SU-DHL-6 (cell line): Measurements from ENCODE around the gene TMPRSS9.

Experiments used
- H2AFZ ChIP-seq: fragments of 200-600 bp; sonication (generic); 2 replicates; pipeline ENCODE4 v1.6.1; 2014; ENCODE audit warnings: low read depth, mild to moderate bottlenecking, moderate library complexity, mixed read lengths, antibody characterized with exemption, low read length; ENCODE audit not compliant: severe bottlenecking
- H3F3A ChIP-seq: fragments of 200-600 bp; shearing (Covaris generic); 2 replicates; pipeline ENCODE4 v1.6.0; 2016; ENCODE audit warnings: antibody characterized with exemption, mild to moderate bottlenecking; ENCODE audit not compliant: insufficient read depth
- H3K27ac ChIP-seq: fragments of 200-600 bp; sonication (generic); 2 replicates; pipeline ENCODE4 v1.5.1; 2016; ENCODE audit warnings: low read depth, mild to moderate bottlenecking, low read length, moderate library complexity, mixed read lengths
- H3K27me3 ChIP-seq: fragments of 200-600 bp; sonication (generic), shearing (Covaris generic); 2 replicates; pipeline ENCODE4 v1.6.0; 2014; ENCODE audit warnings: mild to moderate bottlenecking, low read length
- H3K36me3 ChIP-seq: fragments of 200-600 bp; sonication (generic); 2 replicates; pipeline ENCODE4 v1.6.1; 2014; ENCODE audit warnings: mild to moderate bottlenecking, low read length, mixed read lengths
- H3K4me2 ChIP-seq: fragments of 300-600, 200-600 bp; shearing (Covaris generic), sonication (generic); 2 replicates; pipeline ENCODE4 v1.6.0; 2014; ENCODE audit warnings: low read length, low read depth, mild to moderate bottlenecking; ENCODE audit not compliant: poor library complexity, severe bottlenecking
- H3K4me3 ChIP-seq: fragments of 200-600 bp; sonication (generic); 2 replicates; pipeline ENCODE4 v1.5.1; 2014; ENCODE audit warnings: antibody characterized with exemption, low read length, mild to moderate bottlenecking, mixed read lengths; ENCODE audit not compliant: insufficient read depth, poor library complexity, severe bottlenecking
- H3K79me2 ChIP-seq: fragments of 200-600 bp; sonication (generic); 2 replicates; pipeline ENCODE4 v1.6.1; 2014; ENCODE audit warnings: mild to moderate bottlenecking, low read length, moderate library complexity; ENCODE audit not compliant: insufficient read depth
- H3K9ac ChIP-seq: fragments of 200-600 bp; sonication (generic); 2 replicates; pipeline ENCODE4 v1.7.0; 2014; ENCODE audit warnings: mild to moderate bottlenecking, low read length
- H3K9me2 ChIP-seq: fragments of 200-600 bp; sonication (generic); replicated peaks from 2 replicates; pipeline ENCODE4 v1.6.1; 2014; ENCODE audit warnings: low read length; ENCODE audit not compliant: insufficient read depth
- H3K9me3 ChIP-seq: fragments of 200-600 bp; sonication (generic); 2 replicates; pipeline ENCODE4 v1.6.1; 2014; ENCODE audit warnings: low read length, mixed read lengths; ENCODE audit not compliant: insufficient read depth
- H4K20me1 ChIP-seq: fragments of 200-600 bp; sonication (generic); 2 replicates; pipeline ENCODE4 v1.6.1; 2014; ENCODE audit warnings: low read depth, mild to moderate bottlenecking, antibody characterized with exemption, low read length, moderate library complexity, mixed read lengths
- CTCF ChIP-seq: fragments of 200-600 bp; sonication (generic); IDR thresholded peaks from one replicate; pipeline ENCODE4 v1.5.1; 2017; ENCODE audit warnings: antibody characterized with exemption, mild to moderate bottlenecking, low read length, moderate library complexity; ENCODE audit not compliant: insufficient read depth, poor library complexity, severe bottlenecking
- EZH2phosphoT487 ChIP-seq: fragments of 200-600 bp; sonication (generic), shearing (Covaris generic); conservative IDR thresholded peaks from 2 replicates; pipeline ENCODE4 v1.6.1; 2018; ENCODE audit warnings: mild to moderate bottlenecking, antibody characterized with exemption, low read length, moderate library complexity, mixed read lengths

The TMPRSS9 gene

DNA sequence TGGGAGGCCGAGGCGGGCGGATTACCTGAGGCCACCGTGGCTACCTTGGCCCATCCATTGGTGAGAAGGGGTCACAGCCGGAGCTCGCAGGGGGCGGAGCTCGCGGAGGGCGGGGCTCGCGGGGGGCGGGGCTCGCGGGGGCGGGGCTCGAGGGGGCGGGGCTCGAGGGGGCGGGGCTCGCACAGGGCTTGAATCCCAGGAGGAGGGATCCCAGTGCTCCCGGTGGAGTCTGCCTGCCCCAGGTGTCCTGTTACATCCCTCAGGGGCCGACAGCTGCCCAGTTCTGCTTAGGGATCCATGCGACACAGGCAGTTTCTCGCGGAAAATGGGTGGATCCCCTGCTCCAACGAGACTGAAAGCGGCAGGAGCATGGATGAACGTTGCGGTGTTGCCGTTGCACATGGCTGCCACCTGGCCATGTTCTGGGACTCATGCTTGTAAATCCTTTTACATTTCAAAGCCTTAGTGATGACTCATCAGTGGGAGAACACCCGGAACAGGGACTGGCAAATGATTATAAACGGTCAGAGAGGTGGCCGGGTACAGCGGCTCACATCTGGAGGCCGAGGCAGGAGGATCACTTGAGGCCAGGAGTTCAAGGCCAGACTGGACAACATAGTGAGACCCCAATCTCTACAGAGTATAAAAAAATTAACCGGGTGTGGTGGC, 25.1 kb downstream of the TMPRSS9 start:
- TF ChIP-seq EZH2phosphoT487 (no peak), CTCF (no peak)
- H4K20me1 ChIP-seq = no peaks in the 10 kb centered on the region
- H3K27ac ChIP-seq = no peak overlapping the region
- H3K79me2 ChIP-seq = no peaks in the 10 kb centered on the region
- H3K4me3 ChIP-seq = no peak overlapping the region
- H3K9me3 ChIP-seq = no peaks in the 10 kb centered on the region
- H3K4me2 ChIP-seq = no peak overlapping the region
- H3K9me2 ChIP-seq = no peaks in the 10 kb centered on the region
- no peaks in the 10 kb centered on the region for H3K27me3 ChIP-seq
- H2AFZ ChIP-seq = no peak overlapping the region
- no peaks in the 10 kb centered on the region for H3F3A ChIP-seq
- H3K9ac ChIP-seq = no peak overlapping the region
- no peaks in the 10 kb centered on the region for H3K36me3 ChIP-seq

GRCh38 chr19:2387367-2388288, 27.6 kb downstream of the TMPRSS9 start:
- Histone ChIP-seq H3K79me2 (no peaks in the 10 kb centered on the region), H2AFZ (no peak overlapping the region), H4K20me1 (no peaks in the 10 kb centered on the region), H3K4me3 (no peak overlapping the region), H3K4me2 (no peak overlapping the region), H3K9me3 (no peaks in the 10 kb centered on the region), H3K27me3 (no peaks in the 10 kb centered on the region), H3K36me3 (no peaks in the 10 kb centered on the region), H3K9me2 (no peaks in the 10 kb centered on the region), H3K27ac (no peak overlapping the region), H3K9ac (no peak overlapping the region), H3F3A (peaks cover 5% of the 10 kb centered on the region; the same call in 1 of the 2 replicates)
- no peak for TF ChIP-seq CTCF
- no peak for TF ChIP-seq EZH2phosphoT487

DNA sequence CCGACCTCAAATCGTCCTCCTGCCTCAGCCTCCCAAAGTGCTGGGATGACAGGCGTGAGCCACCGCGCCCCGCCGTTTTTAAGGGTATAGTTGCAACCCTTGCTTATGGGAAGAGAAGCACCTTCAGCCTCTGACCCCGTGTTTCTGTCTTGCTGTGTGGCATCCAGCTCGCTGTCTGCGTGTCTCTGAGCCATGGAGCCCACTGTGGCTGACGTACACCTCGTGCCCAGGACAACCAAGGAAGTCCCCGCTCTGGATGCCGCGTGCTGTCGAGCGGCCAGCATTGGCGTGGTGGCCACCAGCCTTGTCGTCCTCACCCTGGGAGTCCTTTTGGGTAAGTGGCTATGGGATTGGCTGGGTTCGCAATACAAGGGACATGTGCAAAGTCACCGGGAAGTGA, 29.5 kb downstream of the TMPRSS9 start:
- no peak overlapping the region for H3K4me2 ChIP-seq
- no peak overlapping the region for H3K27ac ChIP-seq
- no peaks in the 10 kb centered on the region for H3K36me3 ChIP-seq
- no peak overlapping the region for H2AFZ ChIP-seq
- H3K4me3 ChIP-seq = no peak overlapping the region
- H3K9me2 ChIP-seq = no peaks in the 10 kb centered on the region
- H3K9ac ChIP-seq = no peak overlapping the region
- TF ChIP-seq EZH2phosphoT487 (no peak), CTCF (no peak)
- no peaks in the 10 kb centered on the region for H3K9me3 ChIP-seq
- peaks cover 22% of the 10 kb centered on the region for H3F3A ChIP-seq
- no peaks in the 10 kb centered on the region for H3K79me2 ChIP-seq
- H3K27me3 ChIP-seq = no peaks in the 10 kb centered on the region
- no peaks in the 10 kb centered on the region for H4K20me1 ChIP-seq
